HG02870 (cell line): ENCODE results near the gene OR5B2.
"Not testable (repeated sequence)": the region's sequence is repeated elsewhere in the genome, so short reads cannot be mapped to it uniquely, and the experiment has no call there.

ENCODE experiments used
- ATAC-seq: cut with Tn5 transposase; IDR thresholded peaks from one replicate; pipeline ENCODE4 v1.9.1; 2021; ENCODE audit warnings: mild to moderate bottlenecking, moderate library complexity; ENCODE audit not compliant: unreplicated experiment

OR5B2 gene

DNA sequence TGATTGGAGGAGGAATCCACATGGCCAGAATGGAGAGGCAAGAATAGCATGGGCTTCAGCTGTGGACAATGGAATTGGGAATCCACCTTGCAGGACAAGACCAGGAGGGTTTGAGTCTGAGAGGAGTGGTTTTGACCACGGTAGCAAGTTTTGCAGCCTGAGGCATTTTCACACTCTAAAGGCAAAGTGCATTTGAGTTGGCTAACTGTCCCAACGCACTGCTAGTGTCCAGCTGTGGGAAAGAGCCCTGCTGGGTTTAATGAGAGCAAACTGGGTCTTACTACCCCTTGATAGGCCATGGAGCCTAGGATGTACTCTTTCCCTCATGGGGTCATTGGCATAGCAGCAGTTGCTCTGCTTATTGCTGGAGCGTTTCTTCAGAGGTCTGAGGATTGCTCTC, at the start of gene OR5B2:
OR5B2 (minus strand) TSS at position 101 of the 400 bp plus-strand sequence. CDS start 4,860 bp downstream, outside the sequence.
- no peak for ATAC-seq

DNA sequence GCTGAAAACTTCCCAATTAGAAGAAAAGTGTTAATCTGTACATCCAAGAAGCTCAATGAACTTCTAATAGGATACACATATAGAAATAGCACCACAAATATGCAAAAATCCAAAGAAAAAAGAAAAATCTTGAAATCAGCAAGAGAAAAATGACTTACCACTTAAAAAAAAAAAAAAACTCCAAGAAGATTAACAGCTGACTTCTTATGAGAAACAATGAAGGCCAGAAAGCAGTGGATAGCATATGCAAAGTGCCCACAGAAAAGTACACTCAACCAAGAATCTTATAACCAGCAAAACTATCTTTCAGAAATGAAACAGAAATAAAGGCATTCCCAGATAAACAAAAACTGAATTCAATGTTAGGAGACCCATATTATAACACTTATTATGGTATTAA, 44.0 kb upstream of the OR5B2 start:
- no peak for ATAC-seq

GRCh38 chr11:58466293-58466692, 38.4 kb upstream of the OR5B2 start:
- ATAC-seq = no peak

- ATAC-seq = no peak
These were observed 37.8 kb upstream of the OR5B2 start for GRCh38 chr11:58465690-58466089.

GRCh38 chr11:58451585-58451984, 23.7 kb upstream of the OR5B2 start:
- no peak for ATAC-seq

DNA sequence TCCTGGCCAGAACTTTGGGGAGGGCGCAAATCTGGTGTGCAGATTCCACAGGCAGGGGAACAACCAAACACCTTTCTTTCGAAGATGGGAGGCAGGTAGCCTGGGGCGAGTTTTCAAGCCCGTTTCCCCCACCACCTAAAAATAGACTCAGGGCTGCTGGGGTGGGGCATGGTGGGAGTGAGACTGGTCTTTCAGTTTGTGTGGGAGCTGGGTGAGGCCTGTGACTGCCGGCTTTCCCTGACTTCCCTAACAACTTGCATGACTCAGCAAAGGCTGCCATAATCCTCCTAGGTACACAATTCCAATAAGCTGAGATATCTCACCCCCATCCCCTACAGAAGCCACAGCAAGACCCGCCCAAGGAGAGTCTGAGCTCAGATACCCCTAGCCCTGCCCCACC, 18.4 kb upstream of the OR5B2 start:
- ATAC-seq = no peak

- no peak for ATAC-seq
These were observed 16.4 kb upstream of the OR5B2 start for GRCh38 chr11:58444300-58444699.

- no peak for ATAC-seq
These were observed 14.2 kb upstream of the OR5B2 start, which contains the start of gene OR5B12 for GRCh38 chr11:58442136-58442535. Gene OR5B12, minus strand, starts transcription at chr11:58442236. Its CDS starts 2,085 bp downstream, at chr11:58440151.

GRCh38 chr11:58438486-58438885, 10.6 kb upstream of the OR5B2 start:
- no peak for ATAC-seq

- ATAC-seq = no peak
These were observed 6.3 kb upstream of the OR5B2 start for GRCh38 chr11:58434217-58434616.

DNA sequence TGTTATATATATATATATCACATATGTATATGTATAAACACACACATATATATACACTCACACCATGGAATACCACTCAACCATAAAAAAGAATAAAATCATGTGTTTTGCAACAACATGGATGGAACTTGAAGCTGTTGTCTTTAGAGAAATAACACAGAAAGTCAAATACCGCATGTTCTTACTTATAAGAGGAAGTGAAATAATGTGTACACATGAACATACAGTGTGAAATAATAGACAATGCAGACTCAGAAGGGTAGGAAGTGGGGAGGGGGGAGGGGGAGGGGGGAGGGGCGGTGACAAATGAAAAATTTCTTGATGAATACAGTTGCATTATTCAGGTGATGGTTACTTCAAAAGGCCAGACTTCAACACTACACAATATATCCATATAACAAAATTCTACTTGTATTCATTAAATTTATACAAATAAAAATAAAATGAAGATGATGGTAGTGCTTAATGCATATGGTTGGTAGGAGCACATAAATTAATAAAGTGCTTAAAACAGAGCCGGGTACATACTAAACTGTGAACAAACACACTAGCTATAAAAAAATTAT, 5.8 kb upstream of the OR5B2 start:
- ATAC-seq = no peak

DNA sequence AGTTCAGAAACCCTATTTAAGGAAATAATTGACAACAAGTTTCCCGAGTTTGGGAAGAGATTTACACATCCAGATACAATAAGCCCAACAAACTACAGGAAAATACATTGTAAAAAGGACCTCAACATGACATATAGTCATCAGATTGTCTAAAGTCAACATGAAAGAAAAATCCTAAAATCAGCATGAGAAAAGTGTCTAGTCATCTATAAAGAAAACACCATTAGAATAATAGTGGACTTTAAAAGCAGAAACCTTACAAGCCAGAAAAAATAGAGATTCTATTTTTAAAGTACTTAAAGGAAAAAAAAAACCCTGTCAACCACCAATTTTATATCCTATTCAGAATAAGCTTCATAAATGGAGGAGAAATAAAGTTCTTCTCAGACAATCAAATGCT, 1.4 kb upstream of the OR5B2 start:
- no peak for ATAC-seq

GRCh38 chr11:58406774-58407173, 21.1 kb downstream of the OR5B2 start, which contains the start of gene OR5B3:
Gene OR5B3, minus strand, starts transcription at chr11:58406874. Its CDS starts 3,465 bp downstream, at chr11:58403409.
- ATAC-seq = no peak

DNA sequence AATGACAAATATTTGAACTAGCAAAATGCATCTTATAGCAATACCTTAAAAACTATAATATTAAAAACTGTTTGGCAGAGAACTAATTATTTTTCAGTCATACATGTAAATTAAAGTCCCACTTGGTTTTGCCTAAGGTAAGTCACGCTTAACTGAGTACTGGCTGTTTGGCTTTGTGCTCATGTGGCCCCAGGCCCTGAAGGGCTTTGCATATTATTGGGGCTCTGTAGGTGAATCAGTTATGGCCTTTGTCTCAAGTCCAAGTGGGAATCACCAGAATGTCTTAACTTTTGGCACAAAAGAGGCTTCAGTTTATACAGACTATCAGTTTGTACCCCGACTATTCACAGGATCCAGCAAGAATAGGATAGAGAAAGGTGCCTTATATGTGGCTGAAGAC, 28.3 kb downstream of the OR5B2 start:
- not testable (repeated sequence) for ATAC-seq

DNA sequence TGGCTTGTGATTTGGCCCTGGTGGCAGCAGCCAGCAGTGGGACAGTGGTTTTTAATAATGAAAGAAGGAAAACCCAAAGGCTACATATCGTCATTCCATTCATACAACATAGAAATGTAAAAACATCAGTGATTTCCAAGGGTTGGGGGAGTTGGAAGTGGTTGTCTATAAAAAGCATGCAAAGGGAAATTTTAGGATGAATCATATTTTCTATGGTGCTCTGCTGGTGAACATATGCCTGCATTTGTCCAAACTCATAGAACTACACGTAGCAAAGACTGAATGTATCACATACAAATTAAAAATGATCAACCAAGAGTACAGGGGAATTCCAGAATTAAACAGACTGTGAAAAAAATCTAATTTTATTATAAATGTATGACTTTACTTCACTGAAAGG, 32.3 kb downstream of the OR5B2 start:
- ATAC-seq = no peak

- ATAC-seq = no peak
These were observed 33.7 kb downstream of the OR5B2 start for GRCh38 chr11:58394195-58394594.

DNA sequence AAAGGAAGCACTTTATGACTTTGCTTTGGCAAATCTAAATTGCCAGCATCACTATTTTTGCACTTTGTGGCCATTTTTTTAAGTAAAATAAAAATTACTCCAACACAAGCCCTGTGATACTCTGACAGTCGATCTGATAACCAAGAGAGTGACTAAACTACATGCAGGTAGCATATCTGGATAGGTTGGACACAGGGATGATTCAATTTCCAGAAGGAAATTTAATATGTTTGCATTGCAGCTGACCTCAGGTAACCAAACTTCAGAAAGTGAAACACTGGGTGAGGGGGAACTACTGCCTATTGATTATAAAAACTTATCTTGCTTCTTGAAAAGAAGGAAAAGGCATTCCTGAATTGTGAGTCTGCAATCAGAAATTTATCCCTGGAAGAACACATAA, 35.2 kb downstream of the OR5B2 start:
- no peak for ATAC-seq

DNA sequence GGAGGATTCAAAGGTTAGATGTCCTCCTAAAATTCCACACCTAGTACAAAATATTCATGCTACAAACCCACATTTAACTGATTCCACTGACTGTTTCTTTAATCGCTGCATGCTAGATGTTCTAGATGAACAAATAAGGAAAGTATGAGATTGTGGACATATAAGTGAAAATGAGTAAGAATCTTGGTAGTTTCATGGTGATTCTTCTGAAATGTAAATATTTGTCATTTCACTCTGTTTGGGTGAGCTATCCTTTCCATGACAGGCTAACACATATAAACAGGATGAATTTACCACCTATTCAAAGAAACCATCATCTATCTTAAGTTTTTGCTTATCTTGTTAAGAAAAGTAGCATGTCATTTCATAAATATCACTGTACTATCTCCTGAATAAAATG, 36.0 kb downstream of the OR5B2 start:
- ATAC-seq = no peak

DNA sequence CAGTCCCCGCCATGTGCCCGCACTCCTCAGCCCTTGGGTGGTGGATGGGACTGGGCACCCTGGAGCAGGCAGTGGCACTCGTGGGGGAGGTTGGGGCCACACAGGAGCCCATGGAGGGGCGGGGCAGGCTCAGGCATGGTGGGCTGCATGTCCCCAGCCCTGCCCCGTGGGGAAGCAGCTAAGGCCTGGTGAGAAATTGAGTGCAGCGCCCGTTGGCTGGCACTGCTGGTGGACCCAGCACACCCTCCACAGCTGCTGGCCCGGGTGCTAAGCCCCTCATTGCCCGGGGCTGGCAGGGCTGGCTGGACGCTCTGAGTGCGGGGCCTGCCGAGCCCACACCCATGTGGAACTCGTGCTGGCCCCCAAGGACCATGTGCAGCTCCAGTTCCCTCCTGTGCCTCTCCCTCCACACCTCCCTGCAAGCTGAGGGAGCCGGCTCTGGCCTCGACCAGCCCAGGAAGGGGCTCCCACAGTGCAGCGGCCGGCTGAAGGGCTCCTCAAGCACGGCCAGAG, 37.3 kb downstream of the OR5B2 start:
- no peak for ATAC-seq
